K562 (cell line): Measurements from ENCODE around the gene LAMC1. TPM values are rescaled to one million over a fixed set of nuclear protein-coding genes. Genes with fewer than 3 reads are reported as not detected.

Experiments used
- ATAC-seq: fragments of 200-7000 bp; cut with Tn5 transposase; 3 replicates; pipeline ENCODE4 v1.9.1; 2020; ENCODE audit warnings: moderate library complexity
- BruUV-seq: library from RNA; stranded (reverse); fragments of 400-500 nt; replicated peaks from 2 replicates; lab custom pipeline; 2021; lab: Mats Ljungman, UMichigan
- CTCF ChIA-PET: fragments of 300-600 bp; formaldehyde crosslinking; extraction: SDS; loops from one replicate; lab custom pipeline; 2021; ENCODE audit warnings: low intra/inter-chr PET ratio; lab: Yijun Ruan, JAX
- POLR2A ChIA-PET: fragments of 300-600, 350-650 bp; sonication (Branson Sonifier 250); formaldehyde crosslinking; extraction: SDS; loops from one replicate; lab custom pipeline; 2021; ENCODE audit warnings: antibody characterized with exemption, inconsistent platforms; lab: Yijun Ruan, JAX
- DNase-seq, 4 experiments: peaks; one replicate each; pipeline versions ENCODE4 v3.0.0 to v3.0.0-alpha.2; 2011 to 2018; ENCODE audit warnings: low spot score in 3 of 4, mixed read lengths in 3 of 4; ENCODE audit errors: extremely low read depth in 1 of 4
- FAIRE-seq: peaks from 2 replicates; lab custom pipeline; 2011; peaks lifted over from hg19 to GRCh38; lab: Jason Lieb, UNC
- H2AFZ ChIP-seq: 2 replicates; pipeline ENCODE4 v1.6.0; 2011; ENCODE audit warnings: low read depth, low read length, control low read depth, inconsistent platforms
- H3K27ac ChIP-seq: fragments of 200-600 bp; 3 replicates; pipeline ENCODE4 v1.8.0; 2011; ENCODE audit warnings: low read depth, mild to moderate bottlenecking, control low read depth, inconsistent platforms, low read length, moderate library complexity, mixed read lengths; ENCODE audit errors: extremely low read depth
- H3K27me3 ChIP-seq, 2 experiments: fragments of 300-600 bp in 1 of 2; 2 replicates in 1 of 2; 3 replicates in 1 of 2; pipeline versions ENCODE4 v1.6.0 to v1.8.0; 2011; ENCODE audit warnings: inconsistent platforms in 2 of 2, low read length in 2 of 2, mild to moderate bottlenecking in 1 of 2, mixed read lengths in 1 of 2, moderate library complexity in 1 of 2; ENCODE audit not compliant: control insufficient read depth in 2 of 2, insufficient read depth in 2 of 2
- H3K36me3 ChIP-seq: fragments of 300-600 bp; 3 replicates; pipeline ENCODE4 v1.8.0; 2011; ENCODE audit warnings: mild to moderate bottlenecking, low read length, inconsistent platforms; ENCODE audit not compliant: control insufficient read depth, insufficient read depth
- H3K4me1 ChIP-seq, 2 experiments: fragments of 200-600 bp in 1 of 2; replicated peaks in 1 of 2; 2 replicates in 1 of 2; 3 replicates in 1 of 2; pipeline versions ENCODE4 v1.5.1 to v1.8.0; 2011; ENCODE audit warnings: inconsistent platforms in 2 of 2, low read length in 2 of 2, mild to moderate bottlenecking in 1 of 2, mixed read lengths in 1 of 2, moderate library complexity in 1 of 2; ENCODE audit not compliant: control insufficient read depth in 2 of 2, insufficient read depth in 2 of 2
- H3K4me2 ChIP-seq: 2 replicates; pipeline ENCODE4 v1.6.1; 2011; ENCODE audit warnings: low read length, control low read depth, inconsistent platforms, mixed read lengths; ENCODE audit not compliant: insufficient read depth
- H3K4me3 ChIP-seq: fragments of 200-600 bp; sonication (generic), shearing (Covaris generic); 2 replicates; pipeline ENCODE4 v1.5.1; 2016; ENCODE audit warnings: control low read depth, inconsistent platforms
- H3K79me2 ChIP-seq: fragments of 200-600 bp; 3 replicates; pipeline ENCODE4 v1.8.0; 2011; ENCODE audit warnings: low read length, inconsistent platforms; ENCODE audit not compliant: control insufficient read depth, insufficient read depth
- H3K9ac ChIP-seq, 2 experiments: 2 replicates each; pipeline versions ENCODE4 v1.6.0 to v1.6.1; 2011; ENCODE audit warnings: low read depth in 2 of 2, low read length in 2 of 2, control low read depth in 1 of 2, inconsistent platforms in 1 of 2, mild to moderate bottlenecking in 1 of 2, mixed read lengths in 1 of 2; ENCODE audit not compliant: insufficient read depth in 1 of 2
- H3K9me1 ChIP-seq: one replicate; pipeline ENCODE4 v1.6.0; 2011; ENCODE audit warnings: inconsistent platforms, mild to moderate bottlenecking, low read length, moderate library complexity; ENCODE audit not compliant: control insufficient read depth, insufficient read depth
- H3K9me3 ChIP-seq: replicated peaks from 2 replicates; pipeline ENCODE4 v1.5.1; 2011; ENCODE audit warnings: low read depth, low read length, inconsistent platforms; ENCODE audit not compliant: control insufficient read depth, insufficient read depth
- H4K20me1 ChIP-seq: replicated peaks from 2 replicates; pipeline ENCODE4 v1.6.1; 2011; ENCODE audit warnings: low read length, inconsistent platforms, mixed read lengths; ENCODE audit not compliant: control insufficient read depth, insufficient read depth
- CREBBP ChIP-seq: IDR thresholded peaks from one replicate; pipeline ENCODE4 v1.6.1; 2012; ENCODE audit warnings: low read depth, mild to moderate bottlenecking, control low read depth, inconsistent platforms, low read length
- ETV1 ChIP-seq: fragments of 450-650 bp; conservative IDR thresholded peaks from 2 replicates; pipeline ENCODE4 v1.6.1; 2016; ENCODE audit warnings: missing genetic modification characterization, control low read depth, low read depth, missing compliant biosample characterization
- ETV6 ChIP-seq, 3 experiments: fragments of 150-350 bp in 1 of 3; sonication (generic) in 1 of 3; formaldehyde crosslinking in 1 of 3; IDR thresholded peaks; 2 replicates each; pipeline versions ENCODE4 v1.6.1 to v1.8.0; 2014 to 2022; ENCODE audit warnings: borderline replicate concordance in 2 of 3, low read depth in 2 of 3, antibody characterized with exemption in 1 of 3, low read length in 1 of 3, mild to moderate bottlenecking in 1 of 3, missing genetic modification reagents in 1 of 3
- KHSRP ChIP-seq: fragments of 450-650 bp; IDR thresholded peaks from 2 replicates; pipeline ENCODE4 v1.6.1; 2017
- SPI1 ChIP-seq: IDR thresholded peaks from 2 replicates; pipeline ENCODE4 v1.6.1; 2011; ENCODE audit warnings: low read depth, low read length, control low read depth, borderline replicate concordance
- TGIF2 ChIP-seq: sonication (generic); formaldehyde crosslinking; IDR thresholded peaks from 2 replicates; pipeline ENCODE4 v1.8.1; 2022; ENCODE audit warnings: mild to moderate bottlenecking, missing genetic modification reagents, moderate library complexity
- ZNF445 ChIP-seq: fragments of 250-450 bp; sonication (Bioruptor Pico); IDR thresholded peaks from 2 replicates; pipeline ENCODE4 v1.4.0; 2020; ENCODE audit warnings: low read depth, mild to moderate bottlenecking, moderate library complexity
- ZNF57 ChIP-seq: fragments of 450-650 bp; formaldehyde crosslinking; IDR thresholded peaks from 2 replicates; pipeline ENCODE4 v1.4.0; 2020; ENCODE audit warnings: mild to moderate bottlenecking, moderate library complexity
- WGBS: fragments of 100-300 bp; shearing (Covaris generic); methylation state at CpG from one replicate; pipeline ENCODE4 v1.1.6; 2016; ENCODE audit warnings: low coverage, mixed read lengths; ENCODE audit not compliant: insufficient coverage; ENCODE audit errors: missing lambda C conversion rate; 5-methylcytosine and 5-hydroxymethylcytosine counted together
- in situ Hi-C: fragments of 300-500 bp; cut with MboI; formaldehyde crosslinking; loops from 4 replicates; pipeline ENCODE4 v1.15.0; 2018; ENCODE audit warnings: inconsistent platforms, mixed read lengths
- intact Hi-C: fragments of 100-400 bp; cut with micrococcal nuclease; formaldehyde crosslinking; loops from 2 replicates; pipeline ENCODE4 v1.14.2; 2022
- polyA plus RNA-seq, 8 experiments: library from polyadenylated mRNA; depleted of rRNA in 4 of 8; stranded (reverse) in 5 of 8; unstranded in 3 of 8; fragments of >200 nt; fragmentation: Nextera tagmentation in 2 of 8; fragmentation: Illumina TruSeq in 1 of 8; extraction: Ambion mirVana in 2 of 8; extraction: Trizol in 1 of 8; gene quantifications; 2 replicates each; pipeline versions ENCODE4 v1.2.1 to v1.2.3, GENCODE V29; 2011 to 2014; ENCODE audit warnings: inconsistent platforms in 1 of 8, missing spikeins in 1 of 8
- total RNA-seq, 7 experiments: library from RNA; depleted of rRNA in 6 of 7; stranded (reverse); fragments of >200 nt in 6 of 7; fragmentation: Illumina TruSeq in 2 of 7; extraction: Trizol in 2 of 7; gene quantifications; 2 replicates each; pipeline versions ENCODE4 v1.2.1 to v1.2.3, GENCODE V29; 2011 to 2021; ENCODE audit warnings: low replicate concordance in 1 of 7

LAMC1 gene
- total and polyA plus RNA-seq, 9 of the 15 experiments (the other 6 are each of a cell fraction or from before 2014, with no cell fraction given): 0.07 to 0.71 (median 0.13) TPM; not detected in 2

DNA sequence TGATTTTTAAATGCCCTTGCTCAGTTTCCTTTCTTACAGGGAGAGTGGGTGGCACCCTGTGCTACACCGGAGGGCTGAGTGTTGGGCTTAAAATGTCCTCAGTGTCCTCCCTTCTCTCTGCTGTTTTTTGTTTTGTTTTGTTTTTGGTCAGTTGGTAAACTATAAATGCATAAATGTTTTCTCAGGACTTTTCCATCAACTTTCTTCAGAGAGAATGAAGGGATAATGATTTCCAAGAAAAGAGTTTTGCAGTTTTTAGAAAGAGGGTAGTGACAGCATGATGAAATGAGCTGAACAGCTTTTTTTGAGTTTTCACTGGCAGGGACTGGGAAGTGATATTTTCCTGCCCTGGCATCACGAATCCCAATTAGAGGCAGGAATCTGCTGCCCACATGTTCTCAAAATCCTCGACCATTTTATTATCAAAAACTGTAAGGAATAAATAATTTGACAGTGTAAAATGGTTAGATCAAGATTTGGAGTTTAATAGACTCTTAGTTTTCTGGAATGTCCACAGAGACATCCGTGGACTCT, 15.2 kb downstream of the LAMC1 start:
- Histone ChIP-seq H3K27ac (no peak overlapping the region), H2AFZ (no peak overlapping the region), H3K9me3 (no peaks in the 10 kb centered on the region), H3K4me1 (no peaks in the 10 kb centered on the region), H3K9ac (no peak overlapping the region), H3K27me3 (peaks cover 6 to 20% of the 10 kb centered on the region in 2 experiments; a peak in 4 of 5 replicates), H3K79me2 (no peaks in the 10 kb centered on the region), H3K4me3 (no peak overlapping the region), H3K4me2 (no peak overlapping the region), H4K20me1 (no peaks in the 10 kb centered on the region), H3K36me3 (no peaks in the 10 kb centered on the region), H3K9me1 (no peaks in the 10 kb centered on the region)
- WGBS: 1% methylated on average over 4 of the region's 4 CpGs
- no peak for TF ChIP-seq KHSRP
- TF ChIP-seq SPI1: no peak
- TF ChIP-seq TGIF2: no peak
- TF ChIP-seq ZNF57 (CRISPR knock-in tag): no peak
- no peak for TF ChIP-seq ETV6 (IDR thresholded peaks at IDR 0.05; ENCODE audit: borderline replicate concordance in 1 of 2, low read depth in 2 of 2, low read length in 1 of 2)
- TF ChIP-seq ETV6 (CRISPR knock-in tag; IDR thresholded peaks at IDR 0.05; ENCODE audit: borderline replicate concordance): no peak
- no peak for TF ChIP-seq ETV1 (tag)
- no peak for TF ChIP-seq ZNF445 (CRISPR knock-in tag)
- no peak for TF ChIP-seq CREBBP
- ATAC-seq (no peak), DNase-seq (no peak), FAIRE-seq (no peak)
- in situ Hi-C loops: no loop called here
- intact Hi-C loops: no loop called here
- POLR2A ChIA-PET: interaction anchor here (0.6 to 1.6 kb wide), 4 partner anchors 10 to 1997 kb away, joined by 3 to 6 read pairs (median 4); no protein-coding TSS in a partner anchor
- no TSS peak for BruUV-seq
- CTCF ChIA-PET: no interaction called here
